Measurements from ENCODE around the gene PROM1. TPM values are rescaled to one million over a fixed set of nuclear protein-coding genes. Genes with fewer than 3 reads are reported as not detected.

Gene PROM1
- total RNA-seq, 1 donor from 2014 or later, result 7.2 TPM

DNA sequence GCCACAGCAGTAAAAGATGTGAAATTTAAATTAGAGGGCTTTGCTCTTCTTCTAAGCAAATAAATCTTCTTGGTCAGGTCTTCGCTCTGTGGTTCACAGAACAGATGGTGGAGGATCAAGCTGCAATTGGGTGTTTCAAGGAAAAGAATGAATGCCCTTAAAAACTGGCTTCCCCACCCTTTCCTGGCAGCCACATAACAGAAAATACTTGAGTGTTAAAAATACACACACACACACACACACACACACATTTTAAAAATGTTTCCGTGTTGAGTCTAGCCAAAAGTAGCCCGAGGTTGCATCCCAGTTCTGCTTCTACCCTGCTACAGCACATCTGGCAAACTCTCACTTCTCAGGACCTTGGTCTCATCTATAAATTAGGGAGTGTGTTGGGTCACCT is 64.2 kb downstream of the PROM1 start:
- Histone ChIP-seq H3K36me3 (no peaks in the 10 kb centered on the region), H3K9me3 (no peaks in the 10 kb centered on the region), H3K4me3 (no peak overlapping the region), H3K27ac (no peak overlapping the region), H3K27me3 (no peaks in the 10 kb centered on the region), H3K4me1 (peaks cover 0 to 13% of the 10 kb centered on the region in 2 donors)
- DNase-seq (ENCODE audit: low spot score in 2 of 2), result no peak
- intact Hi-C loops (cut with DNase I), result no loop called here
- TF ChIP-seq, protein P1, sequence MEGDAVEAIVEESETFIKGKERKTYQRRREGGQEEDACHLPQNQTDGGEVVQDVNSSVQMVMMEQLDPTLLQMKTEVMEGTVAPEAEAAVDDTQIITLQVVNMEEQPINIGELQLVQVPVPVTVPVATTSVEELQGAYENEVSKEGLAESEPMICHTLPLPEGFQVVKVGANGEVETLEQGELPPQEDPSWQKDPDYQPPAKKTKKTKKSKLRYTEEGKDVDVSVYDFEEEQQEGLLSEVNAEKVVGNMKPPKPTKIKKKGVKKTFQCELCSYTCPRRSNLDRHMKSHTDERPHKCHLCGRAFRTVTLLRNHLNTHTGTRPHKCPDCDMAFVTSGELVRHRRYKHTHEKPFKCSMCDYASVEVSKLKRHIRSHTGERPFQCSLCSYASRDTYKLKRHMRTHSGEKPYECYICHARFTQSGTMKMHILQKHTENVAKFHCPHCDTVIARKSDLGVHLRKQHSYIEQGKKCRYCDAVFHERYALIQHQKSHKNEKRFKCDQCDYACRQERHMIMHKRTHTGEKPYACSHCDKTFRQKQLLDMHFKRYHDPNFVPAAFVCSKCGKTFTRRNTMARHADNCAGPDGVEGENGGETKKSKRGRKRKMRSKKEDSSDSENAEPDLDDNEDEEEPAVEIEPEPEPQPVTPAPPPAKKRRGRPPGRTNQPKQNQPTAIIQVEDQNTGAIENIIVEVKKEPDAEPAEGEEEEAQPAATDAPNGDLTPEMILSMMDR (IDR thresholded peaks at IDR 0.05), result no peak

- TF ChIP-seq, protein P1 (IDR thresholded peaks at IDR 0.05), result no peak
- intact Hi-C loops (cut with DNase I), result no loop called here
- H3K27me3 ChIP-seq, result no peaks in the 10 kb centered on the region
- no peak overlapping the region for H3K4me3 ChIP-seq
- H3K27ac ChIP-seq, result no peak overlapping the region
- H3K36me3 ChIP-seq, result no peaks in the 10 kb centered on the region
- no peak for DNase-seq (ENCODE audit: low spot score in 2 of 2)
- peaks cover 0 to 13% of the 10 kb centered on the region in 2 donors for H3K4me1 ChIP-seq
- H3K9me3 ChIP-seq, result no peaks in the 10 kb centered on the region
These were observed 65.0 kb downstream of the PROM1 start for GRCh38 chr4:16018841-16019240.

DNA sequence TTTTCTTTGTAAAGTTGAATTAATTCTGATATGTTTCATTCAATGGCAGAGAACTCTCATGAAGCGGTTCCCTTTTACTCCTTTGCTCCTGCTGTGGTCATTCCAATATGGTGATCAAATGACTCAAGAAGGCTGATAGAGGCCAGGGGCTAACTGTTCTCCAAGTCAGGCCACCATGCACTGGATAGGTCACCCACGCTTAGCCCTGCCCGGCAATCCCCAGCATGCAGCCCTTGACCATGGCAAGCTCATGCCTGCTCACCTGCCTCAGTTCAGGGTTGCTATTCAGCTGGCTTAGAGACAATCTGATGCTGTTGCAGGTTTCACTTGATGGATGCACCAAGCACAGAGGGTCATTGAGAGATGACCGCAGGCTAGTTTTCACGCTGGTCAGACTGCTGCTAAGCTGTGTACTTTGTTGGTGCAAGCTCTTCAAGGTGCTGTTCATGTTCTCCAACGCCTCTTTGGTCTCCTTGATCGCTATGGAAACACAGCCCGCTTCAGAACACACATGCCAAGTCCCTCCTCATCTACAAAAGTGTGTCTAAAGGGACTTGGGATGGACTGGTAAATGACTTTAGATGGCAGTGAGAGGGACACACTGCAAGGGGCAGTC is 65.7 kb downstream of the PROM1 start:
- TF ChIP-seq, protein P1 (IDR thresholded peaks at IDR 0.05), result no peak
- intact Hi-C loops (cut with DNase I), result no loop called here
- DNase-seq (ENCODE audit: low spot score in 2 of 2), result no peak

GRCh38 chr4:16016536-16016935 is 67.3 kb downstream of the PROM1 start:
- H3K27ac ChIP-seq, result no peak overlapping the region
- DNase-seq (ENCODE audit: low spot score in 2 of 2), result no peak
- intact Hi-C loops (cut with DNase I), result no loop called here
- no peaks in the 10 kb centered on the region for H3K9me3 ChIP-seq
- TF ChIP-seq, protein P1 (IDR thresholded peaks at IDR 0.05), result no peak
- H3K4me1 ChIP-seq, result peaks cover 0 to 13% of the 10 kb centered on the region in 2 donors
- no peaks in the 10 kb centered on the region for H3K27me3 ChIP-seq
- H3K36me3 ChIP-seq, result no peaks in the 10 kb centered on the region
- no peak overlapping the region for H3K4me3 ChIP-seq

More for the DNA sequence above, 65.7 kb downstream of the PROM1 start:
- H3K27ac ChIP-seq, result no peak overlapping the region
- H3K36me3 ChIP-seq, result no peaks in the 10 kb centered on the region
- peaks cover 0 to 13% of the 10 kb centered on the region in 2 donors for H3K4me1 ChIP-seq
- no peaks in the 10 kb centered on the region for H3K9me3 ChIP-seq
- H3K4me3 ChIP-seq, result no peak overlapping the region
- H3K27me3 ChIP-seq, result no peaks in the 10 kb centered on the region

DNA sequence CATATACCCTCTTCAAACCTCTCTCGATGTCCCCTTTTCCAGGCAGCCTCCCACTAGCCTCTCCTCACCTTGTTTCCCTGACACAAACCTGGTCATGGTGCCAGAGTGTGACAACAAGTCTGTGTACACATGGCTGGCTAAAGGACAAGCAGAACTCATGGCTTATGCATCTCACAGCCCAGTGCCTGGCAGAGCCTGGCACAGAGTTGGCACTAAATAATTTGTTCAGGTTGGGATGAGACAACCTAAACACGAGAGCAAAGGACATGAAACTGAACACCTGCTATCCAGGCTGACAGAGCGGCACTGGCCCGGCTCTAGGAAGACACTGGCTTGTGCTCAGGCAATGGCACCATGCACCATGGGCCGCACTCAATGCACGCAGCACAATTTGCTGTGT is 72.7 kb downstream of the PROM1 start:
- Histone ChIP-seq H3K9me3 (no peaks in the 10 kb centered on the region), H3K27me3 (no peaks in the 10 kb centered on the region), H3K4me3 (no peak overlapping the region), H3K4me1 (no peaks in the 10 kb centered on the region), H3K36me3 (peaks cover 0 to 5% of the 10 kb centered on the region in 2 donors), H3K27ac (no peak overlapping the region)
- TF ChIP-seq, protein P1 (IDR thresholded peaks at IDR 0.05), result no peak
- no peak for DNase-seq (ENCODE audit: low spot score in 2 of 2)
- intact Hi-C loops (cut with DNase I), result no loop called here

DNA sequence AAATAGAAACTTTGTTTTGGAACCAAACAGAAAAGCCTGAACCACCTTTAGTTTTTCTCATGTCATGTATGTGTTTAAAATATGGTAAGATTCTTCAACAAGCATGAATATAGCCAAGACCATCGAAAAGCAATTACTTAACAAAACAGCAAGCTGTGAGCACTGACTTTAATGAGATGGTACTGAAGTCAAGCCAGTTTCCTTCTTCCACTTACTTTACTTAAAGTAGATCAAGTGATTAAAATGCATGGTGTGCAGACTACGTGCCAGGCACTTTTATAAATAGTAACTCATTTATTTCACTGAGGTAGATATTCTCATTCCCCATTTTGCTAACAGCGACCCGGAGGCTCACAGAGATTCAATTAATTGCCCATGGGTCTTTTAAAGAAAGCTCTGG is 74.7 kb downstream of the PROM1 start:
- no peaks in the 10 kb centered on the region for H3K4me1 ChIP-seq
- H3K27ac ChIP-seq, result no peak overlapping the region
- TF ChIP-seq, protein P1 (IDR thresholded peaks at IDR 0.05), result no peak
- H3K9me3 ChIP-seq, result no peaks in the 10 kb centered on the region
- DNase-seq (ENCODE audit: low spot score in 2 of 2), result no peak
- H3K27me3 ChIP-seq, result no peaks in the 10 kb centered on the region
- H3K36me3 ChIP-seq, result peaks cover 0 to 9% of the 10 kb centered on the region in 2 donors
- intact Hi-C loops (cut with DNase I), result no loop called here
- H3K4me3 ChIP-seq, result no peak overlapping the region

Data from ascending aorta (tissue), 2 donors.